Measurements from ENCODE around the gene AMDHD1.

- TF ChIP-seq CTCF (IDR thresholded peaks at IDR 0.05; ENCODE audit: insufficient read depth, low read length, poor library complexity, severe bottlenecking) (no peak), EZH2phosphoT487 (conservative IDR thresholded peaks at IDR 0.05; ENCODE audit: low read length) (no peak)
Observed at GRCh38 chr12:95898081-95898480, 45.0 kb upstream of the AMDHD1 start.
